Measurements from ENCODE around the gene MAP3K2.
"Not testable (repeated sequence)": the region's sequence is repeated elsewhere in the genome, so short reads cannot be mapped to it uniquely, and the experiment has no call there.

Gene MAP3K2

GRCh38 chr2:127420039-127420864 lies 32.5 kb upstream of the MAP3K2 start:
- no peak for DNase-seq (ENCODE audit: low spot score)

GRCh38 chr2:127419448-127420038 lies 31.8 kb upstream of the MAP3K2 start:
- no peak for DNase-seq (ENCODE audit: low spot score)

GRCh38 chr2:127419112-127419430 lies 31.3 kb upstream of the MAP3K2 start:
- no peak for DNase-seq (ENCODE audit: low spot score)

- no peak for DNase-seq (ENCODE audit: low spot score)
These were observed 30.7 kb upstream of the MAP3K2 start, which contains the start of gene PROC for GRCh38 chr2:127418300-127419111. Gene PROC (plus strand): TSS chr2:127418427. CDS start chr2:127419943, 1,516 bp downstream.

- DNase-seq (ENCODE audit: low spot score) = no peak
These were observed 29.6 kb upstream of the MAP3K2 start for GRCh38 chr2:127417406-127417805.

GRCh38 chr2:127416506-127417001 lies 28.8 kb upstream of the MAP3K2 start:
- no peak for DNase-seq (ENCODE audit: low spot score)

- peak; percentile 83 for DNase-seq (ENCODE audit: low spot score)
These were observed 28.1 kb upstream of the MAP3K2 start for GRCh38 chr2:127415593-127416505.

GRCh38 chr2:127414638-127415592 lies 27.1 kb upstream of the MAP3K2 start:
- DNase-seq (ENCODE audit: low spot score) = no peak

- DNase-seq (ENCODE audit: low spot score) = no peak
These were observed 26.2 kb upstream of the MAP3K2 start for GRCh38 chr2:127413782-127414637.

- DNase-seq (ENCODE audit: low spot score) = no peak
These were observed 25.4 kb upstream of the MAP3K2 start for GRCh38 chr2:127413200-127413599.

- DNase-seq (ENCODE audit: low spot score) = no peak
These were observed 24.0 kb upstream of the MAP3K2 start for GRCh38 chr2:127411653-127412369.

- peak; percentile 16 for DNase-seq (ENCODE audit: low spot score)
These were observed 23.3 kb upstream of the MAP3K2 start for GRCh38 chr2:127410871-127411652.

GRCh38 chr2:127409716-127410115 lies 21.9 kb upstream of the MAP3K2 start:
- DNase-seq (ENCODE audit: low spot score) = not testable (repeated sequence)

- DNase-seq (ENCODE audit: low spot score) = no peak
These were observed 21.0 kb upstream of the MAP3K2 start for GRCh38 chr2:127408807-127409099.

- DNase-seq (ENCODE audit: low spot score) = peak; percentile 79
These were observed 20.4 kb upstream of the MAP3K2 start for GRCh38 chr2:127408004-127408806.

- no peak for DNase-seq (ENCODE audit: low spot score)
These were observed 19.9 kb upstream of the MAP3K2 start for GRCh38 chr2:127407661-127408003.

GRCh38 chr2:127407091-127407490 lies 19.3 kb upstream of the MAP3K2 start:
- DNase-seq (ENCODE audit: low spot score) = no peak

Data from SW480 (cell line).